Esophagus (tissue), 2 donors: ENCODE results near the gene ISL2. TPM values are rescaled to one million over a fixed set of nuclear protein-coding genes. Genes with fewer than 3 reads are reported as not detected.

Experiments used
- H3K27ac ChIP-seq, 2 donors: one replicate each; pipeline ENCODE4 v1.5.1; 2013; ENCODE audit warnings: low read depth in 2 of 2, mild to moderate bottlenecking in 2 of 2, inconsistent platforms in 1 of 2, low read length in 1 of 2, moderate library complexity in 1 of 2
- H3K27me3 ChIP-seq, 2 donors: one replicate each; pipeline ENCODE4 v1.6.1; 2013; ENCODE audit warnings: low read length in 2 of 2, control low read depth in 1 of 2, mild to moderate bottlenecking in 1 of 2; ENCODE audit not compliant: insufficient read depth in 2 of 2, control insufficient read depth in 1 of 2
- H3K36me3 ChIP-seq, 2 donors: one replicate each; pipeline ENCODE4 v1.6.1; 2013; ENCODE audit warnings: low read length in 1 of 2; ENCODE audit not compliant: control insufficient read depth in 2 of 2, insufficient read depth in 2 of 2
- H3K4me1 ChIP-seq, 2 donors: one replicate each; pipeline ENCODE4 v1.6.1; 2013; ENCODE audit warnings: low read length in 1 of 2; ENCODE audit not compliant: control insufficient read depth in 2 of 2, insufficient read depth in 2 of 2
- H3K4me3 ChIP-seq, 2 donors: one replicate each; pipeline ENCODE4 v1.5.1; 2013; ENCODE audit warnings: low read length in 2 of 2, mild to moderate bottlenecking in 2 of 2, low read depth in 1 of 2, moderate library complexity in 1 of 2
- H3K9me3 ChIP-seq, 2 donors: one replicate each; pipeline ENCODE4 v1.6.1; 2013; ENCODE audit warnings: mild to moderate bottlenecking in 2 of 2, low read depth in 1 of 2, low read length in 1 of 2, moderate library complexity in 1 of 2; ENCODE audit not compliant: control insufficient read depth in 2 of 2, insufficient read depth in 1 of 2
- WGBS, 2 donors: extraction: QIAGEN DNeasy Blood & Tissue Kit; methylation state at CpG; one replicate each; pipeline ENCODE4 v1.1.7; 2013; 5-methylcytosine and 5-hydroxymethylcytosine counted together
- polyA plus RNA-seq, 2 donors: library from polyadenylated mRNA; stranded (reverse); fragments of 200-250 nt; gene quantifications; one replicate each; pipeline ENCODE4 v1.2.3, GENCODE V29; 2013
- donor health status: healthy with polysubstance abuse.
- donor health status: Bipolar disorder and iron deficiency.

ISL2 gene
- polyA plus RNA-seq, 2 donors = 0.24 TPM

DNA sequence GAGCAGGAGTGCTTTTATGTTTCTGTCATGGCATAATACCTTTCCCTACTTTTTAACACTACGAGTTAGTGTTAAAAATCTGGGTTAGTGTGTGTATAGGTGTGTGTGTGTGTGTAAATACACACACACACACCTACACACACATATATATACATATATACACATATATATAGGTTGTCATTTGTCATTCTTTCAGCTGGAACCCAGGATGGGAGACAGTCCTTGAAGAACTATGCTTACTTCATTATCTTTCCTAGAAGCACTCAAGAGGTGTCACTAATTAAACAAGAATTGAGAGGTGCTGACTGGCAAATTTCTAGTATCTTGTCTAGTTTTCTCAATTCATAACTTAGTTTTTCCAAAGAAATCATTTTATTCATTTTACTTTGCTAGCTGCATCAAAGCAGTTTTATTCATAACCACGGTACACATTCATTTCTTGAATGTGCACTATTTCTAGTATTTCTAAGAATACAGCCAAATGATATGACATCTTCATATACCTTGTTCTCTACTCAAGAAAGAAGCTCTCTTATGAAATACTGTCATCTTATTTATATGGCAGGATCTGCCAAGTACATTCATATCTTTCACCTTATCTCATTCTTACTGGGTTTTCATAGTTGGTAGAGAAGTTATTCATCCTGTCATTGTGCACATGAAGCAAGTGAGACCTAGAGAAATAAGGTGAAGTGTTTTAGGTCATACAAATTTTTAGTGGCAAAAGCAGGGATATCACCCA, 46.6 kb downstream of the ISL2 start:
- H3K4me3 ChIP-seq = no peak overlapping the region
- no peaks in the 10 kb centered on the region for H3K4me1 ChIP-seq
- no peaks in the 10 kb centered on the region for H3K27me3 ChIP-seq
- no peak overlapping the region for H3K27ac ChIP-seq
- no peaks in the 10 kb centered on the region for H3K36me3 ChIP-seq
- WGBS, 2 donors = 91 to 93% methylated on average over 2 of the region's 2 CpGs
- H3K9me3 ChIP-seq = no peaks in the 10 kb centered on the region

DNA sequence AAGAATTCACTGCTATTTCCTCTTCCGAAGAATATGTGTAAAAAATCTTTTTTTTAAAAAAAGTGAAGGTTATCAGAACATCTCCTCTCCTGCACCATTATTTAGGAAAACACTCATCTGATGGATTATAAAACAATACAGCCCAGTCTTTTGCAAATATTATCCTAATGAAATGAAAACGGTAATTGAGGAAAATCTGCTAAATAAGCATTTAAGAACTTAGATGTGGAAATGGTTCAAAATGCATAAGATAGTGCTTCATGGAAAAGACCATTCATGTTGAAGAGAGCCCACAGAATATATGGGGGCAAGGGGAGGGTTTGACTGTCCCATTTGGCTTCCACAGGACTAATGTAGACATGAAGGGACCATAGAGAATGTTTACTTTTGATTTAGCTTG, 47.8 kb downstream of the ISL2 start:
- Histone ChIP-seq H3K27me3 (no peaks in the 10 kb centered on the region), H3K9me3 (no peaks in the 10 kb centered on the region), H3K4me1 (no peaks in the 10 kb centered on the region), H3K4me3 (no peak overlapping the region), H3K27ac (no peak overlapping the region), H3K36me3 (no peaks in the 10 kb centered on the region)
- 91 to 92% methylated on average over 2 of the region's 2 CpGs for WGBS, 2 donors

DNA sequence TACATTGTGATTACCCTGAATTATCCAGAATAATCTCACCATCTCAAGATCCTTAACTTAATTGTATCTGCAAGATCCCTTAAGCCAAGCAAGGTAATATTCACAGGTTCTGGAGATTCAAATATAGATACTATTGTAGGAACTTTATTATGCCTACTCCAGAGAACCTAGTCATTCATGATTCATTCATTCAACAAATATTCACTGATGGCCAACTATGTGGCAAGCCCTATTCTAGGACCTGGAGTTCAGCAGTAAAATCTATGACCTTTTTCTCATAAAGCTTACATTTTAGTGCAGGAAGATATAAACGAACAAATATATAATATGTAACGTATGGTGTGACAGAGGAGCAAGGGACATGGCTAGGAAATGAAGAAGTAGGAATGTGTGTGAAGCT, 49.6 kb downstream of the ISL2 start:
- H3K4me3 ChIP-seq = no peak overlapping the region
- no peak overlapping the region for H3K27ac ChIP-seq
- no peaks in the 10 kb centered on the region for H3K27me3 ChIP-seq
- H3K9me3 ChIP-seq = no peaks in the 10 kb centered on the region
- H3K4me1 ChIP-seq = no peaks in the 10 kb centered on the region
- WGBS, 2 donors = 92 to 95% methylated on average over 2 of the region's 2 CpGs
- H3K36me3 ChIP-seq = no peaks in the 10 kb centered on the region

DNA sequence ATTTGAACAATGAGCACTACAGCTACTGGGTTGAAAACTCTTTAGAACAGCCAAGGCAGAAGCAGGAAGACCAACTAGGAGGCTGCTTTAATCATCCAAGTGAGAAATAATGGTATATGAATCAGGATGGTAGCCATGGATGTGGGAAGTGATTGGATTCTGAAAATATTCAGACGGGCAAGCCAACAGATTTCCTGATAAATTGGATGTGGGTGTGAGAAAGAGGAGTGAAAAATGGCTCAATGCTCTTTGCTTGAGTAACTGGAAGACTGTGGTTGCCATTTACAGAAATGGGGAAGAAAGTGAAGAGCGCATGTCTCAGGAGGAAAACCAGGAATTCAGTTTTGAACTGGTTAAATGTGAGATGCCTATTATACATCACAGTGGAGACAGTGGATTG, 50.4 kb downstream of the ISL2 start:
- Histone ChIP-seq H3K4me1 (no peaks in the 10 kb centered on the region), H3K9me3 (no peaks in the 10 kb centered on the region), H3K4me3 (no peak overlapping the region), H3K36me3 (no peaks in the 10 kb centered on the region), H3K27ac (no peak overlapping the region), H3K27me3 (no peaks in the 10 kb centered on the region)
- WGBS, 2 donors = 97 to 98% methylated on average over 2 of the region's 2 CpGs

DNA sequence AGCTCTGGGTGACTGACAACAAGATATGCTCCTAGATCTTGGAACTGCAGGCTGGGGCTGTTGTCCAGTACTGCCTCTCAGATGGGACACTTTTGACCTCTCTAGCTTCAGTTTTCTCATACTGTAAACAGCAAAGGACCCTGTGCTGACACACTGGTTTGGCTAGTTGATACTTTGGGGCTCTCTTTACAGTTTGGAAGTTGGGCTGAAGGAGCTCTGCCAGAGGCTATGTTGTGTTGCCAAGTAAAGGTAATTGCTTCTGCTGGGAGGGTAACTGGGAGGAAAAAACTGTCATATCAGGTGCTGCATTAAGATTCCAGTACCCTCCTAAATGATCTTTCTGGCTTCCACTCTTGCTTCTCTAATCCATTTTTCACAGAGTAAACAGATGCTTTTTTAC, 54.0 kb downstream of the ISL2 start:
- H3K27ac ChIP-seq = no peak overlapping the region

DNA sequence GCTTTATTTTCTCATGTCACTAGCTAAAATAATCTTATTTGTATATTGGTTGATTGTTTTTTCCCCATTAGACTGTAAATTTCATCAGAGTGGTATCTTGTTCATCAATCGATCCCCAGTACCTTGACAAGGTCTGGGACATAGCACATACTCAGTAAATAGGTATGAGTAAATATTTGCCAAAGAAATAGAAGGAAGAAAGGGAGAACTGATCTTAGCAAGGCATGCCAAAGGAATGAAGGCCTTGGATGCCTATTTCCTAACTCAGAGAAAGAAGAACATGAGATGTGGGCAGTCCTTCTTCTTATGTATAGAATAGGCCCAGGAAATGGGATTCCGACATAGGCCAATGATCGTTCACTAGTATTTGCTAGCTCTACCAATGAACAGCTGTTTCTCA, 54.7 kb downstream of the ISL2 start:
- no peaks in the 10 kb centered on the region for H3K36me3 ChIP-seq
- 91 to 95% methylated on average over 3 of the region's 3 CpGs for WGBS, 2 donors
- H3K27me3 ChIP-seq = no peaks in the 10 kb centered on the region
- H3K9me3 ChIP-seq = no peaks in the 10 kb centered on the region
- no peak overlapping the region for H3K27ac ChIP-seq
- H3K4me3 ChIP-seq = no peak overlapping the region
- no peaks in the 10 kb centered on the region for H3K4me1 ChIP-seq

More for the DNA sequence above, 54.0 kb downstream of the ISL2 start:
- no peaks in the 10 kb centered on the region for H3K4me1 ChIP-seq
- H3K9me3 ChIP-seq = no peaks in the 10 kb centered on the region
- H3K27me3 ChIP-seq = no peaks in the 10 kb centered on the region
- no peak overlapping the region for H3K4me3 ChIP-seq
- no peaks in the 10 kb centered on the region for H3K36me3 ChIP-seq

DNA sequence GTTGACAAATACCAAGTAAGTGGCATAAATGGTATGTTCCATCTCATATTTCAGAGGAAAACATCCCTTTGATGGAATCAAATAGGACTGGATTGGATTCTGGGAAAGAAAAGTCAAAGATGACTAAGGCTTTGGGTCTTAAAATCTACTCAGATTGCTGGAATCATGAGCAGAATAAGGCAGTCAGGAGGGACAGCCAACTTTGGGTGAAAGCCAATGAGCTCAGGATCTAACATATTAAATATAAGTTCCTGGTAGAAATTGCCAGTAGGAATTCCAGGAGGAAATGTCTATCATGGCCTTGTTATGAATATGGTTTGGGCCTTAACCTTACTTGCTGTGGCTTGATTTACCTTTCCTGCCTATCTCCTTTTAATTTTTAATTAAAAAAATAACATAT, 55.3 kb downstream of the ISL2 start:
- H3K27ac ChIP-seq = no peak overlapping the region
- no peaks in the 10 kb centered on the region for H3K27me3 ChIP-seq
- no peaks in the 10 kb centered on the region for H3K4me1 ChIP-seq
- no peak overlapping the region for H3K4me3 ChIP-seq
- no peaks in the 10 kb centered on the region for H3K36me3 ChIP-seq
- no peaks in the 10 kb centered on the region for H3K9me3 ChIP-seq

Other genes starting within 250 kb of the ISL2 start
- 100 to 1,000 TPM in 1 of 2 donors, 10 to 100 TPM in 1; 43.5 to 111 TPM for gene ETFA, start 25.3 kb upstream of the ISL2 start, polyA plus RNA-seq